Esophagus muscularis mucosa (tissue), 4 donors: Measurements from ENCODE around the gene FIGLA.

Experiments
- EP300 ChIP-seq: sonication (generic); formaldehyde crosslinking; IDR thresholded peaks from one replicate; pipeline ENCODE4 v1.6.1; 2017; ENCODE audit warnings: antibody characterized with exemption
- POLR2A ChIP-seq: fragments of 450-650 bp; IDR thresholded peaks from one replicate; pipeline ENCODE4 v1.6.1; 2017; ENCODE audit warnings: antibody characterized with exemption, moderate library complexity, mild to moderate bottlenecking, low read depth
- TF ChIP-seq, protein P1 (sequence below), 3 experiments: fragments of 200-600 bp in 2 of 3; fragments of 450-650 bp in 1 of 3; sonication (generic) in 2 of 3; IDR thresholded peaks; one replicate each; pipeline ENCODE4 v1.5.1; 2017 to 2019; ENCODE audit warnings: antibody characterized with exemption in 3 of 3, mild to moderate bottlenecking in 2 of 3, moderate library complexity in 1 of 3

DNA sequence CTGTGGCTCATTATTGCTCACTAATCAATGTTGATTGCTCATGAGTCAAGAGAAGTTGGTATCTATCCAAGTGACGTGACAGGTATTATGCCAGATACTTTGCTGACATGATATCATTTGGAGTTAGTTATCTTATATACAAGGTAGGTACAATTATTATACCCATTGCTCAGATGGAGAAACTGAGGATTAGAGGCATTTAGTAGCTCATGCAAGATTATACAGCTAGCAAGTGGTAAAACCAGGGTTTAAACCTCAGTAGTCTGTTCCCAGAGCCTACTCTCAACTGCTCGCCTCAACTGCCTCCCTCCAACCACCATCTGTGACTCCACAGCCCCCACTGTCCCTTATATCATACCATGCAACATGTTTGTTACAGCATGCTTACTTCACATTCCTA lies 6.1 kb downstream of the FIGLA start:
- TF ChIP-seq, protein P1, sequence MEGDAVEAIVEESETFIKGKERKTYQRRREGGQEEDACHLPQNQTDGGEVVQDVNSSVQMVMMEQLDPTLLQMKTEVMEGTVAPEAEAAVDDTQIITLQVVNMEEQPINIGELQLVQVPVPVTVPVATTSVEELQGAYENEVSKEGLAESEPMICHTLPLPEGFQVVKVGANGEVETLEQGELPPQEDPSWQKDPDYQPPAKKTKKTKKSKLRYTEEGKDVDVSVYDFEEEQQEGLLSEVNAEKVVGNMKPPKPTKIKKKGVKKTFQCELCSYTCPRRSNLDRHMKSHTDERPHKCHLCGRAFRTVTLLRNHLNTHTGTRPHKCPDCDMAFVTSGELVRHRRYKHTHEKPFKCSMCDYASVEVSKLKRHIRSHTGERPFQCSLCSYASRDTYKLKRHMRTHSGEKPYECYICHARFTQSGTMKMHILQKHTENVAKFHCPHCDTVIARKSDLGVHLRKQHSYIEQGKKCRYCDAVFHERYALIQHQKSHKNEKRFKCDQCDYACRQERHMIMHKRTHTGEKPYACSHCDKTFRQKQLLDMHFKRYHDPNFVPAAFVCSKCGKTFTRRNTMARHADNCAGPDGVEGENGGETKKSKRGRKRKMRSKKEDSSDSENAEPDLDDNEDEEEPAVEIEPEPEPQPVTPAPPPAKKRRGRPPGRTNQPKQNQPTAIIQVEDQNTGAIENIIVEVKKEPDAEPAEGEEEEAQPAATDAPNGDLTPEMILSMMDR (IDR thresholded peaks at IDR 0.05): no peak
- TF ChIP-seq EP300: no peak
- no peak for TF ChIP-seq POLR2A
